ENCODE data around the gene LAMA3.

DNA sequence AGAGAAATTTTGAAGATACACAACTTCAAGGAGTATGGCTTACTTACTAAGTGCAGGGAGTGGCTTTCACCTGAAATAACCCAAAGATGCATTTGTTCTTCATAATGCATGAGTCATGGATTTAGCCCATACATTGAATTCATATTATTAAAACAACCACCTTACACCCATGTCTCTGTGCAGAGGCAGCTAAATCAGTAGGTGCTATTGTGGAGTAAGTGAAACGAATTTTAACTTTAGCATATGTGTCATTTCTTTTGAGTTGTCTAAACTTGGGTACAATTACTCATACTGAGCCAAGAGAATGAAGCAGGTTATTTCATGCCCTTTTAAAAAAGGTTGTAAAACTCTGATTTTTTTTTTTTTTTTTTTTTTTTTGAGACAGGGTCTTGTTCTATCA is 15.5 kb upstream of the LAMA3 start:
- TF ChIP-seq CTCF (IDR thresholded peaks at IDR 0.05): no peak
- no peak for TF ChIP-seq POLR2A (IDR thresholded peaks at IDR 0.05)
- TF ChIP-seq EP300 (IDR thresholded peaks at IDR 0.05): no peak
